GM20431 (cell line): ENCODE measurements around the gene KIRREL2.

Source experiments
- in situ Hi-C: fragments of 300-500 bp; cut with MseI, MboI; formaldehyde crosslinking; loops from one replicate; pipeline ENCODE4 v1.15.0; 2020; ENCODE audit warnings: low sequenced_read_pairs; ENCODE audit not compliant: unreplicated experiment

KIRREL2 gene

DNA sequence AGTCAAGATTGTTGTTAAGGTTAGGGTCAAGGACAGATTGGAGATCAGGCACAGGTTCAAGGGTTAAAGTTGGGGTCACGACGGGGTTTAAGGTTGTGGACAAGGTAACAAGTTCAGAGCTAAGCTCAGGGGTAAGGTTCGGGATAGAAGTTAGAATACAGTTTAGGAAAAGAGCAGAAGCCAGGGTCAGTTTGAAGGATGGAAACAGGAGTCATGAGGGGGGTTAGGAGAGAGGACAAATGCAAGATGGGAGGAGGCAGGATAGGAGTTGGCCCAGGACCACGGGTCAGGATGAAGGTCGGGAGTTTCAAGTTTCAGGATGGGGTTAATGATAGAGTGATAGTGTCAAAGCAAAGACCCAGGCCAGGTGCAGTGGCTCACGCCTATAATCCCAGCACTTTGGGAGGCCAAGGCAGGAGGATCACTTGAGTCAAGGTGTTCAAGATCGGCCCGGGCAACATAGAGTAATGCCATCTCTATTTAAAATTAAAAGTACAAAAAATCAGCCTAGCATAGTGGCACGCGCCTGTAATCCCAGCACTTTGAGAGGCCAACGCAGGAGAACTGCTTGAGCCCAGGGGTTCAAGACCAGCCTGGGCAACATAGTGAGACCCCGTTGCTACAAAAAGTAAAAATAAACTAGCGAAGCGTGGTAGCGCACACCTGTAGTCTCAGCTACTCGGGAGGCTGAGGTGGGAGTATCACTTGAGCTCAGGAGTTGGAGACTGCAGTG is 12.1 kb upstream of the KIRREL2 start:
- in situ Hi-C loops, result no loop called here

DNA sequence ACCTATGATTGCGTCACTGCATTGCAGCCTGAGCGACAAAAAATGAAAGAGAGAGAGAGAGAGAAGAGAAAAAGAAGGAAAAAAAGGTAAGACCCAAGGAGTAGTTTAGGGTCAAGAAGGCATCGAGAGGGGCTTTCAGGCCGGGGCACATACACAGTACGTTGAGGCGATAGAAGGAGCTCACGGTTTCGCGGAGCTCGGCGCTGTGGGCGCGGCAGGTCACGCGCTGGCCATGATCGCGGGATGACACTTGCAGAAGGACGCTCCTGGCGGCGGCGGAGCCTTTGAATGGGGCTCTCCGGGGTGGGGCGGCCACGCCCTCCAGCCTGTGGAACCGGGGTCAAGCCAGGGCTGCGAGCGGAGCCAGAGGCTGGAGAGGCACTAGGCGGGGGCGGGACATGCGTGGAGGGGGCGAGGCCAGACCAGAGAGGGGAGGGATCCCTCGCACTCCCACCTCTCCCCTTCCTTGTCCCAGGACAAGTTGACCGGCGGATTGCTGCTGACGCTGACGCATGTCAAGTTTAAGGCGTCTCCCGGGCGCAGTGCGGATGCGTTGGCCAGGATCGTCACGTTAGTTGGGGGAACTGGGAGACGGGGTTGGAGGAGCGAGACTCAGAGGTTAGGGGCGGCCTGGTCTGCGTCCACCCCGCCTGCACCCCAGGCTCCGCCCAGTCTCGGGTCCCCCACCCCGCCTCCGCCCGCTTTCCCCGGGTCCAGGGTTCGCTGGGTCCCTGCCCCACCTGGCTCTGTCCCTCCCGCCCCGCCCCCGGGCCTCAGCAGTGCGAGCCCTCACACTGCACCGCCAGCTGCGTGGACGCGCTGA is 11.3 kb upstream of the KIRREL2 start:
- in situ Hi-C loops, result no loop called here

DNA sequence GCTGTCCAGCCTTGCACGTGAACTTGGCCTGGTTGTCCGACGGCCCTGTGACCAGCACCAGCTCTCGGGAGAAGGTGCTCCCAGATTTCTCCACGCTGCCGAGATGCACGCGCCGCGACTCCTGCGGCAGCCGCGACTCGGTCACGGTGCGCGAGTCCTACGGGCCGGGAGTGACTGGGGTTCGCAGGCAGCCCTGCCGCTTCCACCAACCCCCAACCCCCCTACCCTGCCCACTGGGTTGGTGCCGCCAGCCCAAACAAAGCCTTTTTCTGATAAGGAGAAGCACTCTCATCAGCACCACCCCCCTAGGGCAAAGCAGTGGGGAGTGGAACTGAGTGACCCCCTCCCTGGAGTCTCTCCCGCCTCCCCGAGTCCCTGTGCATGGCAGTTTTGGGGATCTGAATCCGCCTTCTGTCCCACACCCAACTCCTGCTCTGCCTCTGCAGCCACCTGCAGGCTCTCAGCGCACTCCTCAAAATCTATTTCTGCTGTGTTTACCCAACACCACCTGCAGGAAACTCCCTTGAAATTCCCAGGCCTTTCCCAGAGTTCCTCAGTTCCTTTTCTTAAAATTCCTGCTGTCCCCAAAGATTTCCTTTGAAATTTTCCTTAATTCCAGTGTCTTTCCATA is 10.6 kb upstream of the KIRREL2 start:
- in situ Hi-C loops, result no loop called here

- in situ Hi-C loops, result no loop called here
Observed at GRCh38 chr19:35847911-35848310, 8.8 kb upstream of the KIRREL2 start.

DNA sequence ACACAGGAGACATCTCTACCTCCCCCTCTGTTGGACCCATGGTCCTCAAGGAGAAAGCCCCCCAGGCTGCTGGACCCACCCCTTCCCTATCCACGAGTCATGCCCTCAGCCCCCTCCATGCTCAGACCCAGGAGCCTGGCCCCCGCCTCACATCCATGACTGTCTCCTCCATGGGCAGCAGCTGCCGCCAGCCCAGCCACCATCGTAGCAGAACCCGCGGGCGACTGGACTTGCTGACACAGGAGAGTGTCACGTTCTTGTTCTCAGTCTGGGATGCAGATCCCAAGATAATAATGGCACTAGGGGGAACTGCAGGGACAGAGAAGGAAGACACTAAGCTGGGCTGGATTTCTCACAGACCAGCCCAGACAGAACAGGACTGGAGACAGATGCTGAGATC is 8.2 kb upstream of the KIRREL2 start:
- in situ Hi-C loops, result no loop called here

DNA sequence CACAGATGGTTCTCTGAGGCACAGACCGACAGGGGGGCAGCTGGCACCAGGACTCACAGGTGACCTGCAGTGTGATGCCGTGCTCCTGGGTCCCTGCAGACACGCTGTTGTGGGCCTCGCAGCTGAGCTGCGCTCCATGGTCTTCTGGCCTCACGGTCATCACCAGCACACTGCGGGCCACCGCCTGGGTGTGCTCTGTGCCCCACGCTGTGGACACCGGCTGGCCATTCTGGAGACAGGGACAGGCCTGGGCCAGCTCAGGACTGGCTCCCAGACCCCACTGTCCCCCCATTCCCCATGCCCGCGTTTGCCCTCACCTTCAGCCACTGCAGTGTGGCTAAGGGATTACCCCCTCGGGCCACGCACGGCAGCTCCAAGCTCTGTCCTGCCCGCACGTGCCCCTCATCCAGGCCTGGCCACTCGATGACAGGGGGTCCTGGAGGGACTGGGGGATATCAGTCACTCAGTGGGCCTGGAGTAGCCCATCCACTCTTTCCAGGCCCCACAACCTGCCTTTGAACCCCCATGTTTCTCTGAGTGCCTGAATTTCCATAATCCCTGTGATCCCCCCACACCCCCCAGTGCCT is 7.7 kb upstream of the KIRREL2 start:
- in situ Hi-C loops, result no loop called here

DNA sequence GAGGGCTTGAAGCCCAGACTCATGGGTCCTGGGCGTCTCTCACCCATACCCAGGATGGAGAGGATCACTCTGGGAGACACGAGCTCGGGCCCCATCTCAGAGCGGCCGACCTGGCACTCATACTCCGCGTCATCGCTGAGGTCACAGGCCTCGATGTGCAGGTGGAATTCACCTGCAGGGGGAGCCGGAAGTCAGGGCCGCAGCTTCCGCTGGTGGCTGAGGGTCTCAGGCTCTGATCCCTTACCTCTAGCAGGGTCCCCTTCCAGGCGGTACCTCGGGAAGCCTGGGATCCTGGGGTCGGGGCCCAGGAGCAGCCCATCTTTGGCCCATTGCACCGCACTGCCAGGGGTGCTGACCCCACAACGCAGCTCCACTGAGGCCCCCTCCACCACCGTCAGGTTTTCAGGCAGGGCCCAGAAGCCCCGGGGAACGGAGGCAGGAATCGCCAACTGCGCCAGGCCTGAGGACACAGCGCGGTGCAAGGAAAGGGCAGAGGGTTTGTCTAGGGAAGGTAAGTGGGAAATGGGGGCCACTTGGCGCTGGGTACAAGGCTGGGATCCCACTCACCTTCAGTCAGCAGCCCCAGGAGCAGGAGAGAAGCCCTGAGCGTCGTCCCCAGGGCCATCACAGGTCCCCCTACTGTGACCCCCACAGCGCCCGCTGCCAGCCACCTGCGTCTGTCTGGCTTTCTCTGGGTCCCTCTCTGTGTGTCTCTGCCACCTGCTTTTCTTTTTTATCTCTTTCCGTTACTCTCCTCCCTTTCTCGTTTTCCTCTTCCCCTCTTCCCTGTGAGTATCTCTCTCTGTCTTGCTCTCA is 5.3 kb upstream of the KIRREL2 start:
- in situ Hi-C loops, result no loop called here

DNA sequence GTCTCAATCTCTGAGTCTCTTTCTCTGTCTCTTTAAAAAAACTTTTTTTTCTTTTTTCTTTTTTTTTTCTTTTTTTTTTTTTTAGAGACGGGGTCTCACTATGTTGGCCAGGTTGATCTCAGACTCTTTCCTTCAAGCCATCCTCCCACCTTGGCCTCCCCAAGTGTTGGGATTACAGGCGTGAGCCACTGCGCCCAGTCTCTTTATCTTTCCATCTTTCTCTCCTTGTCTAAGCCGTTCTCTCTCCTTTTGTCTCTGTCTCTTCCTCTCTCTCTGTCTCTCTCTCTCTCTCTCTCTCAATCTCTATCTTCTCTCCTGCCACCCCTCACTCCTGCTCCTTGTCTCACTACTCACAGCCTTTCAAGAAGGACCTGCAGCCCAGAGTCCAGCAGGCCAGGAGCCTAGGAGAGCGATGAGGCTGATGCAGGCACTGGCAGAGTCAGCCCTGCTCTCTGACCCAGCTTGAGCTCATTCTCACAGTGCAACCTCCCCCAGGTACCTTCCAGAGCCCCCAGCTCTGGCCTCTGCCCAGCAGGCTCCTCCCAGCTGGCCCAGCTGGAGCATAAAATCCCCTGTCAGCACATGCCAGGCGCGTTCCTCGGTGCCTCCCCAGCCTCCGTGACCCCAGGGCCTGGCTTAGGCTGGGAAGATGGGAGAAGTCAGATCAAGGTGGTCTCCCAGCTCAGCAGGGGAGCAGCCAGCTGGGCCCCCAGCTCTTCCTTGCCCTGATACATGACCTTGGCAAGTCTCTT is 4.5 kb upstream of the KIRREL2 start, which contains the start of gene NPHS1:
NPHS1 (minus strand) TSS at position 476 of the 752 bp plus-strand sequence. CDS start 667 bp downstream, outside the sequence.
- in situ Hi-C loops, result no loop called here

- in situ Hi-C loops, result no loop called here
Observed at GRCh38 chr19:35853038-35853756, 3.5 kb upstream of the KIRREL2 start.

DNA sequence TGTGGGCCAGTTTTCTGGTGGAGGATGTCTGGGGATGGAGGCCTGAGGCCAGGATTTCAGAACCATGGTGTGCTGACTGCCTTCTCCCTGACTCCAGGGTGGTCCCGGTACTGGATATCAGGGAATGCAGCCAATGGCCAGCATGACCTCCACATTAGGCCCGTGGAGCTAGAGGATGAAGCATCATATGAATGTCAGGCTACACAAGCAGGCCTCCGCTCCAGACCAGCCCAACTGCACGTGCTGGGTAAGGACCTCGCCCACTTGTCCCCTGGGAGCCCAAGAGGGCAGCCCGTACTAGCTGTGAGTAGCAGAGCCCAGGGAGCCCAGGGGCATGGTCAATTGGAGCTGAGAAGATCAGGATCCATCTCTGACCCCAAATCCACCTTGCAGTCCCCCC is 1.6 kb downstream of the KIRREL2 start:
- in situ Hi-C loops, result no loop called here

GRCh38 chr19:35859414-35859813 is 2.7 kb downstream of the KIRREL2 start:
- in situ Hi-C loops, result no loop called here

DNA sequence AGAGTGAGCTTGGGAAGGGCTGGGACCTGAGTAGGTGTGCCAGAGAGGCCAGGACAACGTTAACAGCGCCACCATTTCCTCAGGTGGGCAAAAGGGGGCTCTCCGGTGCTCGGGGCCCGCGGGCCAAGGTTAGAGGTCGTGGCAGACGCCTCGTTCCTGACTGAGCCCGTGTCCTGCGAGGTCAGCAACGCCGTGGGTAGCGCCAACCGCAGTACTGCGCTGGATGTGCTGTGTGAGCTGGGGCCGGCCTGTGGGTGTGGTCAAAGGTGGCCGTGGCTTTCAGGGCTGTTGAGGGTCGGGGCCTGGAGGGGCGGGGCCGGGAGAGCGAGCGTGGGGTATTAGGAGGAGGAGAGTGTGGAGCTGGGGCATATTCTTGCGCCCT is 3.7 kb downstream of the KIRREL2 start:
- in situ Hi-C loops, result no loop called here

GRCh38 chr19:35860818-35861639 is 4.3 kb downstream of the KIRREL2 start:
- in situ Hi-C loops, result no loop called here

GRCh38 chr19:35861640-35862160 is 5.0 kb downstream of the KIRREL2 start:
- in situ Hi-C loops, result no loop called here

- in situ Hi-C loops, result no loop called here
Observed at GRCh38 chr19:35862528-35862927, 5.8 kb downstream of the KIRREL2 start.

GRCh38 chr19:35863018-35863417 is 6.3 kb downstream of the KIRREL2 start:
- in situ Hi-C loops, result no loop called here

DNA sequence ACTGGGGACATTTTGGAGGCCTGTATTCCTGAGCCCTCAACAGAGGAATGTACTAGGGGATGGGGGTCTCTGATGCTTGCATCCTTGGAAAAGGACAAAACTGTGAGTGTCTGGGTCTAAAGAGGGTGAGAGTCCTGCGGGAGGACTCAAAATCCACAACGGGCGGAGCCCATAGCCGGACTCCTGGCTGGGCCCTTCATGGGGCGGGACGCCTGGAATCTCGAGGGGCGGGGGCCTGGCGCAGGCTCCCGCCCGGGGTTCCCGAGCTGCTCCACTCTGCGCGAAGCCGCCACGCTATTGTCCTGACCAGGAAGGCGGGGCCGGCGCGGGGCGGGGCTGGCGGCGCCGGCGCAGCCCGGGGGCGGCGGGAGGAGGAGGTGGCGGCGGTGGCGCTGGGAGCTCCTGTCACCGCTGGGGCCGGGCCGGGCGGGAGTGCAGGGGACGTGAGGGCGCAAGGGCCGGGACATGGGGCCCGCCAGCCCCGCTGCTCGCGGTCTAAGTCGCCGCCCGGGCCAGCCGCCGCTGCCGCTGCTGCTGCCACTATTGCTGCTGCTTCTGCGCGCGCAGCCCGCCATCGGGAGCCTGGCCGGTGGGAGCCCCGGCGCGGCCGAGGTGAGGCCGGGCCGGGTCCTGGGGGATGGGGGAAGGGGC is 11.6 kb downstream of the KIRREL2 start, which contains the start of gene APLP1:
APLP1 (plus strand) TSS at position 403 of the 651 bp plus-strand sequence; CDS start at position 466, 63 bp downstream.
- in situ Hi-C loops, result no loop called here
